MG63 (cell line): Measurements from ENCODE around the gene RPS17. TPM values are rescaled to one million over a fixed set of nuclear protein-coding genes. Genes with fewer than 3 reads are reported as not detected.
"Not testable (repeated sequence)": the region's sequence is repeated elsewhere in the genome, so short reads cannot be mapped to it uniquely, and the experiment has no call there.

ENCODE experiments used
- DNase-seq: peaks from one replicate; pipeline ENCODE4 v3.0.0-alpha.2; 2020
- H3K27me3 ChIP-seq: fragments of 250-450 bp; sonication (Bioruptor Pico); 2 replicates; pipeline ENCODE4 v1.5.1; 2020; ENCODE audit warnings: mild to moderate bottlenecking, moderate library complexity
- H3K36me3 ChIP-seq: fragments of 250-450 bp; sonication (Bioruptor Pico); 2 replicates; pipeline ENCODE4 v1.5.1; 2020; ENCODE audit warnings: mild to moderate bottlenecking, moderate library complexity
- H3K4me3 ChIP-seq: fragments of 250-450 bp; sonication (Bioruptor Pico); 2 replicates; pipeline ENCODE4 v1.5.1; 2020; ENCODE audit warnings: mild to moderate bottlenecking, moderate library complexity
- H3K9me3 ChIP-seq: fragments of 250-450 bp; sonication (Bioruptor Pico); 2 replicates; pipeline ENCODE4 v1.5.1; 2020; ENCODE audit warnings: mild to moderate bottlenecking, moderate library complexity
- total RNA-seq: library from RNA; depleted of rRNA; stranded (reverse); fragments of >200 nt; shearing (Covaris generic); gene quantifications from 2 replicates; pipeline ENCODE4 v1.2.3, GENCODE V29; 2014; ENCODE audit warnings: low replicate concordance; rRNA removed

Gene RPS17
- total RNA-seq, 1 experiment from 2014 or later, result 4,857 TPM

DNA sequence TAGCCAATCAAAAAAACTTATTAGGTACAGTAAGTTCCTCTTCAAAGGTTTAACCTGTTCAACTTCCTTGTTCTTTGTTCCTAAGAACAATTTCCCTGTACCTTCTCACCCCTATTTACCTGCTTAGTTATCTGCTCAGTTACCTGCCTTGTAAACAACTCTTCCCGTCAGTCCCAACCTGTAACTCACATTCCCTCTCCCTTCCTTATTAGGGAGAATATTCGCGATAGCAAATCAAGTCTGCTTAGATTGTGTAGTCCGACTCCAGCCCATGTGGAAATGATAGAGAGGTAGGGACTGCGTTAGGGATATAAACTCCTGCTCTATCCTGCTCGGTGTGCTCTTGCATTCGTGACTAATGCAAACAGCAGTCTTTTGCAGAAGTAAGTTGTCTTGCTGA, 53.2 kb downstream of the RPS17 start:
- not testable (repeated sequence) for DNase-seq

More for the DNA sequence above, 53.2 kb downstream of the RPS17 start:
- not testable (repeated sequence) for H3K36me3 ChIP-seq, H3K9me3 ChIP-seq, H3K27me3 ChIP-seq, H3K4me3 ChIP-seq

Other genes with a start within 250 kb of the RPS17 start
- not detected in 2 replicates for gene GOLGA6L10, start 191.0 kb downstream of the RPS17 start, total RNA-seq
- 1.3 TPM in 1 of 2 replicates, not detected in the other for gene GOLGA6L9, start 110.6 kb downstream of the RPS17 start, total RNA-seq
- gene CPEB1, start 106.9 kb upstream of the RPS17 start, total RNA-seq, result 14.1 and 32.7 TPM in 2 replicates
- gene AP3B2, start 169.4 kb upstream of the RPS17 start, total RNA-seq, result 0.03 TPM in 1 of 2 replicates, not detected in the other